Stimulated activated CD4-positive, alpha-beta T cell treated with anti-CD3 and anti-CD28 coated beads, Interleukin-1b, Interleukin-23, amount 100 ng/mL, for 4 hours (primary cell): Measurements from ENCODE around the gene LAMC1.
"Not testable (repeated sequence)": the region's sequence is repeated elsewhere in the genome, so short reads cannot be mapped to it uniquely, and the experiment has no call there.

ENCODE experiments used
- DNase-seq, 2 donors: peaks; one replicate each; pipeline ENCODE4 v3.0.0-alpha.2; 2020; ENCODE audit warnings: low read depth in 2 of 2

Gene LAMC1

GRCh38 chr1:183043872-183044854 lies 20.9 kb downstream of the LAMC1 start:
- no peak for DNase-seq

- no peak for DNase-seq
Observed at GRCh38 chr1:183044893-183045649, 21.9 kb downstream of the LAMC1 start.

GRCh38 chr1:183048087-183049085 lies 25.2 kb downstream of the LAMC1 start:
- DNase-seq: no peak

- no peak for DNase-seq
Observed at GRCh38 chr1:183051546-183051945, 28.3 kb downstream of the LAMC1 start.

GRCh38 chr1:183052861-183053260 lies 29.6 kb downstream of the LAMC1 start:
- DNase-seq: no peak

GRCh38 chr1:183058851-183059502 lies 35.8 kb downstream of the LAMC1 start:
- no peak for DNase-seq

GRCh38 chr1:183061194-183061593 lies 38.0 kb downstream of the LAMC1 start:
- no peak for DNase-seq

GRCh38 chr1:183063349-183063748 lies 40.1 kb downstream of the LAMC1 start:
- no peak for DNase-seq

- DNase-seq: no peak
Observed at GRCh38 chr1:183065168-183065706, 42.0 kb downstream of the LAMC1 start.

GRCh38 chr1:183066432-183066831 lies 43.2 kb downstream of the LAMC1 start:
- not testable (repeated sequence) for DNase-seq

GRCh38 chr1:183069562-183070216 lies 46.5 kb downstream of the LAMC1 start:
- DNase-seq: no peak

GRCh38 chr1:183070234-183070922 lies 47.2 kb downstream of the LAMC1 start:
- no peak for DNase-seq

GRCh38 chr1:183070923-183071618 lies 47.9 kb downstream of the LAMC1 start:
- DNase-seq: no peak

- not testable (repeated sequence) for DNase-seq
Observed at GRCh38 chr1:183072595-183072994, 49.4 kb downstream of the LAMC1 start.

GRCh38 chr1:183073320-183073719 lies 50.1 kb downstream of the LAMC1 start:
- no peak for DNase-seq

- no peak for DNase-seq
Observed at GRCh38 chr1:183074215-183074614, 51.0 kb downstream of the LAMC1 start.

GRCh38 chr1:183075861-183076260 lies 52.6 kb downstream of the LAMC1 start:
- DNase-seq: no peak

GRCh38 chr1:183077097-183077496 lies 53.9 kb downstream of the LAMC1 start:
- DNase-seq: no peak
